ENCODE results near the gene SULF2.

Gene SULF2

DNA sequence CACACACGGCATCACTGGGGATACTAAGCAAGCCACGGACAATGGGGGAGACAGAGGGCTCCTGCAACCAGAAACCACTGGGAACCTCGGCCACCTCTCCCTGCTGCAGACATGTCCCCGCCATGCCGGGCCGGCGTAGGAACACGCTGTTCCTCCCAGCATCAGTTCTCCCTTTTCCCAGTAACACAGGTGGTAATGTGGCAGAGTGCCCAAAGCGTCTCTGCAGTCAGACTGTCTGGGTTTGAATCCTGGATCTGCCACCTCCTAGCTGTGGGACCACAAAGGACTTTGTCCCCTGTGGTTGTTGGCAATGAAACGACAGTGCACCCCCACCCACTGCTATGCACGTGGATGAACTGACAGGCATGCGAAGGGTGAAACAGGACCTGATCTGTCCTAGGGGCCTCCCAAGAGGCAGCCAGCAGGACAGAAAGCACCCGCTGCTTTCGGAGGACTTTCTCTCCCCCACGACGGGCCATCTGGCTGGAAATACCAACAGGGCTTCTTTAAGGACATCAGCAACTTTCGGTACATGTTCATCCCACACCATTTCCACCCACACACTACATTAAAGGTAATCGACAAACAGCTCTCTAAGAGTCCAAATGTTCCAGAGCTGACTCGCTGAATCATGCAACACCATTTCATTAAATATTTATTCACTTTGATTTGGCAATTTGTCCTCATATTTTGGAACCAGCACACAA lies 74.1 kb downstream of the SULF2 start:
- DNase-seq (ENCODE audit: low read depth in 2 of 2), result no peak

DNA sequence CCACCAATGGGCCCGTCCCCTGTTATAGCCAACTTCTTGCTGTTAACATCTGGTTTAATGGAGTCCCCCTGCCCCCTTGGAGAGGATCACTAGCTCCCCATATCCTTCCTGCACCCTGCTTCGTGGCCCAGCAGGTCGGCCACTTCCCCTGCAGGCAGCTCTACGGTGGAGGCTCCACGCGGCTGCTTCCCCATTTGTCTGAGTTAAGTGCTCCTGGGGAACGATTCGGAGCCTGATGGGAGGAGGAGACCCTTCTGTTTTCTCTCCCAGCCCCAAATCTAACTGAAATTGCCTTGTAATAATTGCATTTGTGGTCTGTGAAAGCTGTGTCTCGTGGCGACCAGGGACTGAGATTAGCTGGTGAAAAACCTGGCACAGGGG lies 74.6 kb downstream of the SULF2 start:
- no peak for DNase-seq (ENCODE audit: low read depth in 2 of 2)

DNA sequence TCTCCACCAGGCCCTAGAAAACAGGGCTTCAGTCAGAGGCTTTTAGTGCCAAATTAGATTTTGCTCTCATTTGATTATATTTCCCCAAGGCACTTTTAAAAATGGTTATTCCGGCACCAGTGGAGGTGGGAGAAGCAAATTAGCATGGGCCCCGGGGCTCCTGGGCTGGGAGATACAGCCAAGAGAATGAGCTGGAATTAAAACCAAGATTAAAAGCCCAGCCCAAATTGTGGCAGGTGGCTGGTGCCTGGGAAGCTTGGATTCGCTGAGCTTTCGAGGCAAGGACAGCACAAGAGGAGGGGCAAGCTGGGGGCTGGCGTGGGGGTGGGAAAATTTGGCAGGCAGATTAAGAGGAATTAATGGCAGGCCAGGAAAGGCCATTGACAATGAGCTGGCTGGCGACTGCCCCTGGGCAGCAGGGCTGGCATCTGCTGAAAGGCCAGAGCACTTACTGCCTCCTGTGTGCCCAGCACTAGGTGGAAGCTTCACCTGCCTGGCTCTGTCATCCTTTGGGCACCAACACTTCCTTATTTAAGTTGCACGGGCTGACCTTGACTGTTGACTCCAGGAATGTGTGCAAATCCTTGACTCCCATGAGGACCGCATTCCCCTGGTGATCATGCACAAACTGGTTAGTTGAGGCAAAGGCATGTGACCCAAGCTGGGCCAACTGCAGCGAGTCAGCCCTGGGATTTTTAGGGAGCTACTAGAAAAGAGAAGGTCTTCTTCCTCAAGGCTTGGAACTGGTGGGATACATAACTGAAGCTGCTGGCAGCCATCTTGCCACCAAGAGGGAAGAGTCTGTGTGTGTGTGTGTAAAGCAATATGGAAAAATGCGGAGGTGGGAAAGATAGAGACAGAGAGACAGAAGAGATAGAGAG lies 76.1 kb downstream of the SULF2 start:
- no peak for DNase-seq (ENCODE audit: low read depth in 2 of 2)

DNA sequence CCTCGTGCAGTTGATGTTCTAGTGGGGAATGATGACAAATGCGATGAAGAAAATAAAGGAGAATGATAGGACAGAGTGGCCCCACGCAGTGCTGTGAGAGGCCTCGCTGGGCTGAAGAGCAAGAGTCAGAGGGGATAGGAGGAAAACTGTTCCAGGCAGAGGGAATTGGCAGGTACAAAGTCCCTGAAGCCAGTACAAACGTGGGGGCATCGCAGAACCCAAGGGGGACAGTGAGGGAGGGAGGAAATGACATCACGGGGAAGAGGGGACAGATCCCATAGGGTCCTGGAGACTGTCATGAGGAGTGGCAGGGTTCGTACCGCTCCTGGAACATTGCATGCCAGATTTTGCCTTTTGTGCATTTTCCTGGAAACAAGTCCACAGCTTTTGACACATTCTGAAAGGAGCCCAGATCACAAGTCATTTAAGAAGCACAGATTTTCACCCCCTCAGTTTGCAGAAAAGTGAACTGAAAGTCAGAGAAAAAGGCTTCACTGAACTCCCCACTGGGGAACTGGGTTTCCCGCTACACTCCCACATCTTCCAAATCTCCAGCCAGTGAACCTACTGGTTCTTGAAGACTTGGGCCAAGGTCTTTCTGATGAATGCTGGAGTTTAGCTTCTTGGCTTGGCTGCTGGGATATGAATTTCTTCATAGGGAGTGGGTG lies 77.0 kb downstream of the SULF2 start:
- no peak for DNase-seq (ENCODE audit: low read depth in 2 of 2)

DNA sequence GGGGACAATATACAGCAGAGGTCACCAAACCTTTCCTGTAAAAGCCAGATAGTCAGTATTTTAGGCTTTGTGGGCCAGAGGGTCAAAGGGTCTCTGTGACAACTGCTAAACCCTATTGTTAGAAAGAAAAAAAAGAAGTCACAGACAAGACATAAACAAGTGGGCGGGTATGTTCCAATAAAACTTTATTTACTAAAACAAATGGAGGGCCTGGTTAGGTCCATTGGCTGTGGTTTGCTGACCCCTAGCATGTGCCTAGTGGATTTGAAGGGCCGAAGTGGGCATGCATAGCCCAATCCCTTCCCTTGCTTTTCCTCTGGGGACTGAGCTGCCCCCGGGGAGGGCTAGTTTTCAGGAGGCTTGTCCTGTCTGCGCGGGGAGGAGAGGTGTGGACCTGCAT lies 78.9 kb downstream of the SULF2 start:
- no peak for DNase-seq (ENCODE audit: low read depth in 2 of 2)

DNA sequence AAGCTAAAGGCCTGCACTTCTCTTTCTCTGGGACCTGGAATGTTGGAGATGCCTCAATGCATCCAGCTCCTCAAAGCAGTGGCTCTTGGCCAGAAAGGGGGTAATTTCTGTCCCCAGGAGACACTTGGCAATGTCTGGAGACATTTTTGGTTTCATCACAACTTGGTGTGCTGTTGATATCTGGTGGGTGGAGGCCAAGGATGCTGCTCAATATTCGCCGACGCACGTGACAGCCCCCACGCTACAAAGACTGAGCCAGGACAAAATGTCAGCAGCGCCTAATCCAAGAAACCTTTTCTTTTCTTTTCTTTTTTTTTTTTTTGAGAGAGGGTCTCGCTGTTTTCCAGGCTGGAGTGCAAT lies 79.8 kb downstream of the SULF2 start:
- no peak for DNase-seq (ENCODE audit: low read depth in 2 of 2)

DNA sequence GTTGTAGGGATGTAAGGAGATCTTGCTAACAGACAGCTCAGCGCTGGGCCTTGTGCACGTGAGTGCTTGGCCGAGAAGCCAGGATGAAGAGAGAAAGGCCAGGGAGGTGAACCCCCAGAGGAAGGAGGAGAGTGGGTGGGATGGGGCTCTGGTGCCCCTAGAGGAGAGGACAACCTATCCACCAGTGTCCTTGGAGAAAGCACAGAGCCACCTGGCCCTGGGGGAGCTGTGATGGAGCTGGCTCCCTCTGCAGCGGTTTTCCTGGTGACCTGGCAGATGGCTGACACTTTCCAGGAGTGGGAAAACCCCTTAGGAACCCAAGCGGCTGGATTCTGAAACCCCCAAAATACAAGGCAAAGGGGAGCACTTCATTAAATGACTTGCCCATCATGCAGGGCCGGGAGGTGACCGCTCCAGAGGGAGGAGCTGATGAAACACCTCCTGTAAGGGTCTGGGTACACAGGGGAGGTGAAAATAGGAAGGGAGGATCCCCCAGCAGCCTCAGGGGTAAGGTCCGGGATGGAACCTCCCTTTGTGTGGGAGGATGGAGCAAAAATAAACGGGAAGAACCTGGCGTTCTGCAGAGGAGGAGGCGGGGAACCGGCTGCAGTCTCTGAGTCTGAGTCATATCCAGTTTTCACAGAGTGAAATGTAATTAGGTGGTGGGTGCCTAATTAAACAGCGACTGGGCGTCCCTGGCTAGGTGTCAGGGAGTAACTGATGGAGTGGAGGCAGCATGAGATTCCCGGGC lies 80.4 kb downstream of the SULF2 start:
- DNase-seq (ENCODE audit: low read depth in 2 of 2), result no peak

DNA sequence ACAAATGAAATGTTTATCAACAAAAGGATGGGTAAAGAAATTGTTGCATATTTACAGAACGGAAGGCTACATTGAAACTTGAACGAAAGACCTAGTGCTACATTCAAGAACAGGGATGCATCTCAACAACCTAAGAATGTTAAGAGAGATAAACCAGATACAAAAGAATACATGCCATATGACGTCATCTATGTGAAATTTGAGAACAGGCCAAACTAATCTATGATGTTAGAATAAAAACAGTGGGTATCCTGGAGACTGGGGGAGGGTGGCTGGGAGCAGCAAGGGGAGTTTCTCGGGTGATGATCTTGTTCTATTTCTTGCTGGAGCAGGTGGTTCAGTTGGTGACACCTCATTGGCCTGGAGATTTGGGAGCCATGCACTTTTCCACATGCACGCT lies 81.5 kb downstream of the SULF2 start:
- no peak for DNase-seq (ENCODE audit: low read depth in 2 of 2)

DNA sequence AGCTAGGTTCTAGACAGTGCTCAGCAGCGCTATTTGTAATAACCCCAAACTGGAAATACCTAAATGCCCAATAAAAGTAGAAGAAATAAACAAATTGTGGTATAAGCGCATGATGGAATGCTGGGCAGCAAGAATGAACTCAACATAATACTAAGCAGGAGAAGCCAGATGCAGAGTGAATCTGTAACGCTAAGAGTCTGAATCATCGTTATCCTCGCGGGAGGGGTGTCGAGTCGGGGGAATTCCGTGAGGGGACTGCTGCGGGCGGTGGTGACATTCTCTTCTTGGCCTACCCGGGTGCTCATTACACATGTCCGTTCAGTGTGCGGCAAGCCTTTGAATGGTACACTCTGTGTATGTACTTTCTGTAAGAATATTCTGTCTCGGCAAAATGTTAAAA lies 83.7 kb downstream of the SULF2 start:
- no peak for DNase-seq (ENCODE audit: low read depth in 2 of 2)

DNA sequence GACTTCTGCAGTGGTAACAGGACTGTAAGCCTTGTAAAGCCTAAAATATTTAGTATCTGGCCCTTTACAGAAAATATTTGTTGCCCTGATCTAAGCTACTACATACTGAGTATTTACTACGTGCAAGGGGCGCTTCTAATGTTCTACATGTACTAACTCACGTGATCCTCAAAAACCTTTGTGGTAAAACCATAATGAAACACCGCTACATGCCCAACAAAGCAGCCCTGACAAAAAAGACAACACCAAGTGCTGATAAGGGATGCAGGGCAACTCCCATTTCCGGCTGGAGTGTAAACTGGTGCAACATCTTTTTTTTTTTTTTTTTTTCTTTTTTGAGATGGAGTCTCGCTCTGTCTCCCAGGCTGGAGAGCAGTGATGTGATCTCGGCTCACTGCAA lies 85.0 kb downstream of the SULF2 start:
- no peak for DNase-seq (ENCODE audit: low read depth in 2 of 2)

DNA sequence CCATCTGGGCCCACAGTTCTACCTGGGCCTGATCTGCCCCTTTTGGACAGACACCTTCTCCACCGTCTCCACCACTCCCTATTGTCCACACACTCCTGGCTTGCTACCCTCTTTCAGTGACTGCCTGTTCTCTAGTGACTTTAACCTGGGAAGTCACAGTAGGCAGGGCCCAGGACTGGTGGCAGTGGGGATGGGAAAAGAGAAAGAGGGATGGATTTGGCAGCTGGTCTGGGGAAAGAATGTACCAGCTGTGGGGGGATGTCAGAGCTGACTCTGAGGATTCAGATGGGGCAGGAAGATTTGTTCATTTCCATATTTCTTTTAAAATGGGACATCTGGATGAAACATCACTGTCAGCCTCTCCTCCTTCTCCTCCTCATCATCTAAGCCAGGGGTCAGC lies 85.5 kb downstream of the SULF2 start:
- no peak for DNase-seq (ENCODE audit: low read depth in 2 of 2)

DNA sequence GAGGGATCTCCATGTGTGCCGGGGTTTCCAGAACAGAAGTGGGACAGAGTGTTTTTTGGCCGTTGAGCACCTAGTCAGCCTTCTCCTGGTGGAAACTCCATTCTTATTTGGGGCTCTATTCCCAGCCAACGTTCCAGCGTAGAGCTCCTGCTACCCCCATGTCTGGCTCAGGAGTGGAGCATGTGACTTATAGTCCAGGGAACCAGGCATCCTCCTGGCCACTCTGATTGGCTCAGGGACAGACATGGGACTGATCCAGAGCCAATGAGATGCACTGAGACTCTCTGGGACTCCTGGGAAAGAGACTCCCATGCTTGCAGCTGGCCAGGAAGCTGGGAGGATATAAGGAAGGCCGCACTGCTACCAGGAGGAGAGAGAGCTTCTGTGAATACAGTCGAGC lies 87.1 kb downstream of the SULF2 start:
- DNase-seq (ENCODE audit: low read depth in 2 of 2), result no peak

DNA sequence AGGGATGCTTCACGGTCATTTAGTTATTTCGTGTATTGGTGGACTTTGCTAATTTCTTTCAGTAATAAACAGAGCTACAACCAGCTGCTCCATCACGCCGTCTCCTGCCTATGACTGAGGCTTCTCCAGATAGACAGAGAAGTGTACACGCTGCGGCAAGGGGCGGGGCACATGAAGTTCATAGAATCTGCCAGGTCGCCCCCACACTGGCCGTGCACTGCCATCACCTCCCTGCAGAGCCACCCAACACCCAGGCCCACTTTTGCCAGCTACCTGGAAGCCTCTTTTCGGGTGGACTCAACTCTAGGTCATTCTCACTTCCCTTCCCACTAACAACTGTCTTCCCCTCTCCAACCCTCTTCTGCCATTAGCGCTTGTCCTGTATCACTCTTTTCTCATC lies 88.4 kb downstream of the SULF2 start:
- DNase-seq (ENCODE audit: low read depth in 2 of 2), result no peak

DNA sequence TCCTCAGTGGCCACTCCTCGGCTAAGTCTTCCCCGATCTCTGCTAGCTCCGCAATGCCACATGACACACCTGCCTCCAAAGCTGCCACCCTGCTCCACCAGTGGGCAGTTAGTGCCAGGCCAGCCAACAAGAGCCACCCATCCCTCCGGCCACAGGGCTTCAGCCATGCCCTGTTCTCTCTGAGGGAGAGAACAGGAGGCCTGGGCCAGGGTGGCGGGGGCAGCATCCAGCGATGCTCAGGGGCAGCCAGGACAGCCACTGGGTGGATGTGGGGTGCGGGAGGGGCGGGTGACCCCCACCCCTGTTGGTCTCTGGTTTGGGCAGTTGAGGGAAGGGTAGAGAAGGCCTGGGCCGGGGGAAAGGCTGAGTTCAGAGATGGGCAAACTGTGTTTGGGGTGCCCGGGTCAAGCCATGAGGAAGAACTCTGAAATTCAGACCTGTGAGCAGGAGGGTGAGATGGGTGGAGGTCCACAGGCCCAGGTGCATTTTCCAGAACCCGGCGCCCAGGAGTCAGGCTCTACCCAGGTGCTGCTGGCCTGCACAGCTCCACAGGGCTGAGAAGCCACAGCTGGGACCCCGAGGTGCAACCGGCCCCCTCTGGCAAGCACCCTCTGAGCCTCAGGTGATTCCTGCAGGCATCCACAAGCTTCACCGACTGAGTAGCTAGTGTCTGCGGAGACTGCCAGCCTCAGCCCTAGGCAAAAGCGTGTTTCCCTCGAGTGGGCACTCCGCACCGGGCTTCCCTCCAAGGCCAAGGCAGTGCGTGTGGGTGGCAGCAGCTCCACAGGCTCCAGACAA lies 91.1 kb downstream of the SULF2 start:
- no peak for DNase-seq (ENCODE audit: low read depth in 2 of 2)

DNA sequence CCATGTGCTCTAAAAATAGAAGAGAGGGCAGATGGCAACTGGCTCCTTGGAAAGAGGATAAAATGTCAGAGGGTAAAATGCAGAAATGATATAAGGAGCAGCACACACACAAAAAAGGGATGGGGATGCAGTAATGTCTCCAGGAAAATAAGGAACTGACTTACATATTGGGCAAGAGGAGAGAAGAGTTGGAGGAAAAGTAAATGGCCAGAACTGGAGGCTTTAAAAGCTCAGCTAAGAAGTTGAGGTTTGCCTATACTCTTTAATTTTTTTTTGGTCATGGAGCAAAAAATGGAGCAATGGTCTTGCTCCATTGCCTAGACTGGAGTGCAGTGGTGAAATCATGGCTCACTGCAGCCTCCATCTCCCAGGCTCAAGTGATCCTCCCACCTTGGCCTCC lies 93.7 kb downstream of the SULF2 start:
- DNase-seq (ENCODE audit: low read depth in 2 of 2), result no peak

DNA sequence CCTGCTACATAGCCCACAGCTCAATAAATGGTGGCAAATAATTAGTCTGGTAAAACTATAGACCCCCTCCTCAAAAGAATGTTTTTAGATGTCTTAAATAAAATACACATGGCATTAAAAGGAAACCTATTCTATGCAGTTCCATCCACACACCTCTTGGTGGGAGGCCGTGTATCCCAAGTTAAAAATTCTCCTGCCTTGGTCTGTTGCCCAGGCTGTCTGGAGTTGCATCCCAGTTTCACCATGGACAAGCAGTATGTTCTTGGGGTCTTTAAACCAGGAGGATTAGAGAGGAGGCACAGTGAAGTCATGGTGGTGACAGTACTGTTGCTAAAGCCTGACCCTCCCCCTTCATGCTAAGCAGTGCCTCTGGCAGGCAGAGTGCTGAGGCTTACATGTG lies 95.5 kb downstream of the SULF2 start:
- no peak for DNase-seq (ENCODE audit: low read depth in 2 of 2)

DNA sequence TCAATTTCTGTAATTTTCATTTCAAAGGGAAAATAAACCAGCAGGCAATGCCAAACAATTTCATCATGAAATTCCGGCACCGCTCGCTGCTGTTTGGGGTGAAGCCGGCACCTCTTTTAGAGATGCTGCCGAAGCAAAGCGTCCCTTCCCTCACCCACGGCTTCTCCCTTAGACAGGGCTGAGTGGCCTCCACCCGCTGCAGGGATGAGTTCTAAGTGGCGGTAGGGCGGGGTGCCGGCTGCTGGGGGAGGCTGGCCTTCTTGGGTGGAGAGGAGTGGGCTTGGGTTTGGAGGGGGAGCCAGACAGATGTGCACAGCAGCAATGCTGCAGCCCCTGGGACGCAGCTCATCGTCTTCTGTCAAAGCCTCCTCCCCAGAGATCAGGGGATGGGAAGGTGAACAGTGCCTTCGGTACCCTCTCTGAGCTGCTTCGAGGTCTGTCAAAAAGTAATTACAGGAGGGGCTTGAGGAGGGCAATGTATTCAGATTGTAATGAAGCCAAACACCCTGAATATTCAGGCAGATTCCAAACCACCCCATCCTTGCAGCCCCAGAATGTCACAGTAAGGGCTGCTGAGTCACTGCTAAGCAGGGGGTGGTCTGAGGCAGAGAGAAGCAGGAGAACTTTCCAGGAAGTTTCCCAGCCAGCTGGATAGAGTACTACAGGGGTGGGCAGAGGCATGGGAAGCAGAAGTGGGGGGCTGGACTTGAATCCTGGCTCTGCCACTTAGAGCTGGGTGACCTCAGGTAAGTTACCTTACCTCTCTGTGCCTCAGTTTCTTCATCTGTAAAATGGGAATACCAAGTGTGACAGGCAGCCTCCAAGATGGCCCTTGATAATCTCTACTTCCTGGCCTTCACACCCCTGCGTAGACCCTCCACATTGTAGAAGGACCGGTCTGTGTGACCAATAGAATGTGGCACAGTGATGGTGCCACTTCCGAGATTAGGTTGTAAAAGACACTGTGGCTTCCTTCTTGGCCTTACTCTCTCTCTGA lies 96.6 kb downstream of the SULF2 start:
- DNase-seq (ENCODE audit: low read depth in 2 of 2), result no peak

DNA sequence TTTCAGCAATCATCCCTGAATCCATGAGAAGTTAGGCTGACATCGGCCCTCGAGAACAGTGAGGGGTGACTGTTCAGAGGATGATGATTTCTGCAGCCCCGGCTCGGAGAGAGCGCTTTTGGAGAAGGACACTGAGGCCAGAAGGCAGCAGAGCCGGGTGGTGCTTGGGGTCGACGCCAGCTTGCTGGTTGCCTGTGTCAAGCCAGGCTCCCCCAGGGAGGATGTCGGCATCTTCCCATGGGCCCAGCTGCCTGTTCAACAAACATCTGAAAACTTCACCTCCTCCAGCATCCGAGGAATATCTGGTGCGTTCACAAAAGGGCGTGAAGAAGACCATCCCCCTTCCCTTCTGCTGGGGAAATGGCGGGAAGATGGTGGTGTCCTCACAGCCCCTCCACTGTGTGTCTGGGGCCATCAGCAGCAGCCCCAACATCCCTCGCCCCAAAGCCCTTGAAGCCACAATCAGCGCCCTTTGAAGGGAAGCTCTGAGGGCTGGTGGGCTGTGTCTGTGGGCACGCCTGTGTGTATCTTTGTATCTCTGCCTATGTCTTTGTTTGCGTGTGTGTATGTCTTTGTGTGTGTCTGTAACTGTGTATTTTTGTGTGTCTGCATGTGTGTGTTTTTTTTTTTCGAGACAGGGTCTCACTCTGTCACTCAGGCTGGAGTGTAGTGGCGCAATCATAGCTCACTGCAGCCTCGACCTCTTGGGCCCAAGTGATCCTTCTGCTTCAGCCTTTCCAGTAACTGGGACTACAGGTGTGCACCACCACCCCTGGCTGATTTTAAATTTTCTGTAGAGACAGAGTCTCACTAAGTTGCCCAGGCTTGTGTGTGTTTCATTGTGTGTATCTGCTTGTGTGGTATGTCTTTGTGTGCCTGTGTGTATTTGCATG lies 97.9 kb downstream of the SULF2 start:
- DNase-seq (ENCODE audit: low read depth in 2 of 2), result no peak

DNA sequence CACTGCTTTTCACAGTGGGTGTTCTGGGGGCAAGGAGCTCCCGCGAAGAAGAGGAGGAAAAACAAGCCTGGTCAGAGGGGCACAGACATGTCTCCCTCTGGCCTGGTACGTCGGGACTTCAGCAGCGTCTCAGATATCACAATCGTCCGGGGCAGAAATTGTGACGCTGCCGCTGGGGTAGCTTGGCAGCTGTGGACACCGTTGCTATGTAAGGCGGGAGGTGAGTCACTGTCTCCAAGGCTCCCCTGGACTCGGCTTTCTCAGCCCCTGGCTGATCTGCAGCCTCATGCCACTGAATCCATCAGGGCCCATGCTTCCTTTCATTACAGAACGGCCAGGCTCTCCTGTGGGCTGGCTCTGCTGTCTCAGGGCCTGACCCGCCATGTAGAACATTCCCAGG lies 98.7 kb downstream of the SULF2 start:
- DNase-seq (ENCODE audit: low read depth in 2 of 2), result no peak

Data from activated CD8-positive, alpha-beta memory T cell treated with anti-CD3 and anti-CD28 coated beads for 4 hours (primary cell).